PC-3 (cell line): ENCODE measurements around the gene CTBP2.

Experiments used
- EZH2 ChIP-seq: fragments of 300-600 bp; sonication (generic); IDR thresholded peaks from one replicate; pipeline ENCODE4 v1.6.1; 2017; ENCODE audit warnings: antibody characterized with exemption, mild to moderate bottlenecking, low read length; ENCODE audit not compliant: unreplicated experiment
- TF ChIP-seq, protein P1 (sequence below): fragments of 300-600 bp; sonication (generic); conservative IDR thresholded peaks from 2 replicates; pipeline ENCODE4 v1.5.1; 2017; ENCODE audit warnings: antibody characterized with exemption, low read depth, mild to moderate bottlenecking, low read length

DNA sequence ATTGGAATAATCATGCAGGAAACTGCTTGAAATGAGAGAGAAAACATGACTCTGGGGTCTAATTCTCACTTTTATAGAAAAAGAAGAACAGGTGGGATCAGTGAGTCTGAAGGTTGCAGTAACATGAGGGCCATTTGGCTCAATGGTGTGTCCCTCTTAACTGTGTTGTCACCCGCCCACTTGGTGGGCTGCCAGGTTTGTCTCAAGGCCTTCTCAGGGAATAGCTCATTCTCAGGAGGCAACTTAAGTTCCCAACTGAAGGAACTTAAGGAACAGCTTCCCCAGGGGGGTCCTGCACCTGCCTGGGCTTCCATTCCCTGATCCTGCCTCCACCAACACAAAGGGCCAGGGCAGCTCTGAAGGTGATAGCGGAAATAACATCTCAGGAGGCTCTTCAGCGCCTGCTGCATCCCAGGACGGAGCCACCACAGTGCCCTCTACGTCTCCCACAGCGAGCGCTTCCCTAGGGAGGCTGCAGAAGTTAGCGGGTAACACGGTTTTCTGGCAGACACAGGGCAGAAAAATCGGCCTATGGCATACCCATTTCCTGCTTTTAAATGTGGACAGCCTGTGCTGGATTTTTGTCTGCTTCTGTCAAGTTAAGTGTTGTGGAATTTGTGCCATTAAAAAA, 129.7 kb downstream of the CTBP2 start:
- TF ChIP-seq, protein P1, sequence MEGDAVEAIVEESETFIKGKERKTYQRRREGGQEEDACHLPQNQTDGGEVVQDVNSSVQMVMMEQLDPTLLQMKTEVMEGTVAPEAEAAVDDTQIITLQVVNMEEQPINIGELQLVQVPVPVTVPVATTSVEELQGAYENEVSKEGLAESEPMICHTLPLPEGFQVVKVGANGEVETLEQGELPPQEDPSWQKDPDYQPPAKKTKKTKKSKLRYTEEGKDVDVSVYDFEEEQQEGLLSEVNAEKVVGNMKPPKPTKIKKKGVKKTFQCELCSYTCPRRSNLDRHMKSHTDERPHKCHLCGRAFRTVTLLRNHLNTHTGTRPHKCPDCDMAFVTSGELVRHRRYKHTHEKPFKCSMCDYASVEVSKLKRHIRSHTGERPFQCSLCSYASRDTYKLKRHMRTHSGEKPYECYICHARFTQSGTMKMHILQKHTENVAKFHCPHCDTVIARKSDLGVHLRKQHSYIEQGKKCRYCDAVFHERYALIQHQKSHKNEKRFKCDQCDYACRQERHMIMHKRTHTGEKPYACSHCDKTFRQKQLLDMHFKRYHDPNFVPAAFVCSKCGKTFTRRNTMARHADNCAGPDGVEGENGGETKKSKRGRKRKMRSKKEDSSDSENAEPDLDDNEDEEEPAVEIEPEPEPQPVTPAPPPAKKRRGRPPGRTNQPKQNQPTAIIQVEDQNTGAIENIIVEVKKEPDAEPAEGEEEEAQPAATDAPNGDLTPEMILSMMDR: no peak
- no peak for TF ChIP-seq EZH2
